GM19351 (cell line): ENCODE results near the gene DTYMK.
A peak's percentile ranks its signal among the peaks of the same experiment; 100 is the strongest.
"Not testable (repeated sequence)": the region's sequence is repeated elsewhere in the genome, so short reads cannot be mapped to it uniquely, and the experiment has no call there.

ENCODE experiments used
- ATAC-seq: cut with Tn5 transposase; IDR thresholded peaks from one replicate; pipeline ENCODE4 v1.9.1; 2021; ENCODE audit warnings: mild to moderate bottlenecking, moderate library complexity; ENCODE audit not compliant: unreplicated experiment

Gene DTYMK

GRCh38 chr2:241686650-241687425, at the start of gene DTYMK:
DTYMK (minus strand) TSS chr2:241686815; CDS start chr2:241686783, 32 bp downstream.
- ATAC-seq, result peak; percentile 89

- no peak for ATAC-seq
Observed at GRCh38 chr2:241736111-241736510, 49.5 kb upstream of the DTYMK start.

GRCh38 chr2:241734467-241735208, 48.0 kb upstream of the DTYMK start, which contains the start of gene D2HGDH:
D2HGDH (plus strand) TSS chr2:241734630; CDS start chr2:241735225, 595 bp downstream.
- ATAC-seq, result peak; percentile 75

- no peak for ATAC-seq
Observed at GRCh38 chr2:241734208-241734466, 47.5 kb upstream of the DTYMK start.

GRCh38 chr2:241733391-241734207, 47.0 kb upstream of the DTYMK start:
- ATAC-seq, result no peak

- ATAC-seq, result not testable (repeated sequence)
Observed at GRCh38 chr2:241732513-241733186, 46.0 kb upstream of the DTYMK start.

- ATAC-seq, result no peak
Observed at GRCh38 chr2:241730671-241731293, 44.2 kb upstream of the DTYMK start.

GRCh38 chr2:241729868-241730267, 43.3 kb upstream of the DTYMK start:
- no peak for ATAC-seq

- no peak for ATAC-seq
Observed at GRCh38 chr2:241728627-241729026, 42.0 kb upstream of the DTYMK start.

GRCh38 chr2:241728000-241728399, 41.4 kb upstream of the DTYMK start:
- ATAC-seq, result no peak

GRCh38 chr2:241726459-241726858, 39.8 kb upstream of the DTYMK start:
- ATAC-seq, result no peak

- no peak for ATAC-seq
Observed at GRCh38 chr2:241724975-241725870, 38.6 kb upstream of the DTYMK start.

- ATAC-seq, result no peak
Observed at GRCh38 chr2:241724259-241724974, 37.8 kb upstream of the DTYMK start.

GRCh38 chr2:241722896-241723454, 36.4 kb upstream of the DTYMK start:
- ATAC-seq, result no peak

- ATAC-seq, result no peak
Observed at GRCh38 chr2:241721852-241722251, 35.2 kb upstream of the DTYMK start.

GRCh38 chr2:241720560-241720959, 33.9 kb upstream of the DTYMK start:
- ATAC-seq, result no peak

- ATAC-seq, result no peak
Observed at GRCh38 chr2:241720099-241720498, 33.5 kb upstream of the DTYMK start.

- no peak for ATAC-seq
Observed at GRCh38 chr2:241719093-241719492, 32.5 kb upstream of the DTYMK start.

GRCh38 chr2:241708879-241709278, 22.3 kb upstream of the DTYMK start:
- ATAC-seq, result no peak
